Glutamatergic neuron (in vitro differentiated cells): ENCODE measurements around the gene MYO1D. TPM values are rescaled to one million over a fixed set of nuclear protein-coding genes. Genes with fewer than 3 reads are reported as not detected.

ENCODE experiments used
- DNase-seq: peaks from one replicate; pipeline ENCODE4 v3.0.0; 2022
- H3K27ac Mint-ChIP-seq: one replicate; pipeline ENCODE4 v1.8.0; 2020; ENCODE audit warnings: mild to moderate bottlenecking, mixed read lengths, inconsistent platforms; ENCODE audit not compliant: unreplicated experiment
- H3K27me3 Mint-ChIP-seq: one replicate; pipeline ENCODE4 v1.8.0; 2020; ENCODE audit warnings: mild to moderate bottlenecking, moderate library complexity, mixed read lengths, inconsistent platforms; ENCODE audit not compliant: unreplicated experiment
- H3K36me3 Mint-ChIP-seq: one replicate; pipeline ENCODE4 v1.8.0; 2020; ENCODE audit warnings: mild to moderate bottlenecking, mixed read lengths, inconsistent platforms; ENCODE audit not compliant: unreplicated experiment
- H3K4me1 Mint-ChIP-seq: one replicate; pipeline ENCODE4 v1.8.0; 2020; ENCODE audit warnings: mild to moderate bottlenecking, low read depth, mixed read lengths, inconsistent platforms; ENCODE audit not compliant: unreplicated experiment
- H3K4me3 Mint-ChIP-seq: one replicate; pipeline ENCODE4 v1.8.0; 2020; ENCODE audit warnings: mild to moderate bottlenecking, mixed read lengths, inconsistent platforms; ENCODE audit not compliant: unreplicated experiment
- H3K9me3 Mint-ChIP-seq: one replicate; pipeline ENCODE4 v1.8.0; 2020; ENCODE audit warnings: mild to moderate bottlenecking, moderate library complexity, mixed read lengths, inconsistent platforms; ENCODE audit not compliant: unreplicated experiment
- total RNA-seq: library from RNA; stranded (reverse); fragmentation: NEBNext Ultra II Directional; extraction: Animal tissue kit (Norgen Biotek cat#: 25700); gene quantifications from one replicate; pipeline ENCODE4 v1.2.1, GENCODE V29; 2021; ENCODE audit not compliant: unreplicated experiment
- TF ChIP-seq, protein P1 (sequence below): fragments of 200-600 bp; sonication (generic); IDR thresholded peaks from one replicate; pipeline ENCODE4 v1.5.0; 2021; ENCODE audit not compliant: partially characterized antibody, unreplicated experiment

The MYO1D gene
- total RNA-seq, 1 donor from 2014 or later, result 5.3 TPM

- TF ChIP-seq, protein P1, sequence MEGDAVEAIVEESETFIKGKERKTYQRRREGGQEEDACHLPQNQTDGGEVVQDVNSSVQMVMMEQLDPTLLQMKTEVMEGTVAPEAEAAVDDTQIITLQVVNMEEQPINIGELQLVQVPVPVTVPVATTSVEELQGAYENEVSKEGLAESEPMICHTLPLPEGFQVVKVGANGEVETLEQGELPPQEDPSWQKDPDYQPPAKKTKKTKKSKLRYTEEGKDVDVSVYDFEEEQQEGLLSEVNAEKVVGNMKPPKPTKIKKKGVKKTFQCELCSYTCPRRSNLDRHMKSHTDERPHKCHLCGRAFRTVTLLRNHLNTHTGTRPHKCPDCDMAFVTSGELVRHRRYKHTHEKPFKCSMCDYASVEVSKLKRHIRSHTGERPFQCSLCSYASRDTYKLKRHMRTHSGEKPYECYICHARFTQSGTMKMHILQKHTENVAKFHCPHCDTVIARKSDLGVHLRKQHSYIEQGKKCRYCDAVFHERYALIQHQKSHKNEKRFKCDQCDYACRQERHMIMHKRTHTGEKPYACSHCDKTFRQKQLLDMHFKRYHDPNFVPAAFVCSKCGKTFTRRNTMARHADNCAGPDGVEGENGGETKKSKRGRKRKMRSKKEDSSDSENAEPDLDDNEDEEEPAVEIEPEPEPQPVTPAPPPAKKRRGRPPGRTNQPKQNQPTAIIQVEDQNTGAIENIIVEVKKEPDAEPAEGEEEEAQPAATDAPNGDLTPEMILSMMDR, result no peak
- DNase-seq, result no peak
- H3K4me3 Mint-ChIP-seq, result no peak overlapping the region
- H3K27me3 Mint-ChIP-seq, result peaks cover 6% of the 10 kb centered on the region
- H3K9me3 Mint-ChIP-seq, result peaks cover 2% of the 10 kb centered on the region
- H3K36me3 Mint-ChIP-seq, result no peaks in the 10 kb centered on the region
- H3K4me1 Mint-ChIP-seq, result peaks cover 26% of the 10 kb centered on the region
- H3K27ac Mint-ChIP-seq, result no peak overlapping the region
Observed at GRCh38 chr17:32513579-32513978, 363.3 kb downstream of the MYO1D start.

DNA sequence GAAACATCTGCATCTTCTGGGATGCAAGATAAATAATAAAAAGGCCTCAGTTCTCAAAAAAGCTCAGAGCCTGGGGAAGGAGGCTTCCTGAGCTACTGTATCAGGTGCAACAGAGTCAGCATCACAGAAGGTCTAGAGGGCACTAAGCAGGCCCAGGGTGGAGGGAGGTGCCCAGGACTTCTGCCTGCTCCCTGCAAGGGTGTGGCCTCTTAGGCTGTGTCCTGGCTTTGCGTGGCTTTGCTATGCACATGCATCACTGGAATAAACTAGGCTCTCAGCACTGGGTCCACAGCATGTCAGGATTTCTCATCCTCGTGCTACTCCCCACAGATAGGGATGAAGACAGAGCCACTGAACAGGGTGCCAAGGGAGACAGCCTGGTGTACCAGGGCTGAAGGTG is 364.6 kb downstream of the MYO1D start:
- Mint-ChIP-seq H3K9me3 (no peaks in the 10 kb centered on the region), H3K36me3 (no peaks in the 10 kb centered on the region), H3K27me3 (peaks cover 3% of the 10 kb centered on the region), H3K4me3 (no peak overlapping the region), H3K4me1 (peaks cover 20% of the 10 kb centered on the region), H3K27ac (no peak overlapping the region)
- TF ChIP-seq, protein P1, result no peak
- no peak for DNase-seq

GRCh38 chr17:32510466-32510865 is 366.5 kb downstream of the MYO1D start:
- Mint-ChIP-seq H3K4me1 (peaks cover 6% of the 10 kb centered on the region), H3K9me3 (peaks cover 2% of the 10 kb centered on the region), H3K27me3 (peaks cover 3% of the 10 kb centered on the region), H3K4me3 (no peak overlapping the region), H3K27ac (no peak overlapping the region), H3K36me3 (peaks cover 7% of the 10 kb centered on the region)
- DNase-seq, result no peak
- TF ChIP-seq, protein P1, result no peak

- H3K27me3 Mint-ChIP-seq, result peaks cover 6% of the 10 kb centered on the region
- peaks cover 14% of the 10 kb centered on the region for H3K36me3 Mint-ChIP-seq
- DNase-seq, result no peak
- H3K4me1 Mint-ChIP-seq, result peaks cover 10% of the 10 kb centered on the region
- TF ChIP-seq, protein P1, result no peak
- H3K9me3 Mint-ChIP-seq, result peaks cover 5% of the 10 kb centered on the region
- H3K27ac Mint-ChIP-seq, result no peak overlapping the region
- no peak overlapping the region for H3K4me3 Mint-ChIP-seq
Observed at GRCh38 chr17:32508926-32509325, 368.0 kb downstream of the MYO1D start.

GRCh38 chr17:32504166-32504990 is 372.5 kb downstream of the MYO1D start:
- H3K27me3 Mint-ChIP-seq, result peaks cover 3% of the 10 kb centered on the region
- H3K27ac Mint-ChIP-seq, result no peak overlapping the region
- TF ChIP-seq, protein P1, result no peak

More at GRCh38 chr17:32504166-32504990, 372.5 kb downstream of the MYO1D start:
- Mint-ChIP-seq H3K4me1 (peaks cover 8% of the 10 kb centered on the region), H3K4me3 (no peak overlapping the region), H3K9me3 (peaks cover 5% of the 10 kb centered on the region), H3K36me3 (peaks cover 22% of the 10 kb centered on the region)
- DNase-seq, result no peak
